Astrocyte (in vitro differentiated cells and primary cell): ENCODE measurements around the gene NPY5R.

Experiments used
- EZH2 ChIP-seq: IDR thresholded peaks from 2 replicates; pipeline ENCODE4 v1.6.1; 2012; ENCODE audit warnings: mild to moderate bottlenecking, low read length, inconsistent platforms; ENCODE audit not compliant: insufficient read depth
- TF ChIP-seq, protein P1 (sequence below): IDR thresholded peaks from 2 replicates; pipeline ENCODE4 v1.5.1; 2011; ENCODE audit warnings: low read depth, mild to moderate bottlenecking, inconsistent platforms, low read length, moderate library complexity; ENCODE audit not compliant: insufficient read depth

DNA sequence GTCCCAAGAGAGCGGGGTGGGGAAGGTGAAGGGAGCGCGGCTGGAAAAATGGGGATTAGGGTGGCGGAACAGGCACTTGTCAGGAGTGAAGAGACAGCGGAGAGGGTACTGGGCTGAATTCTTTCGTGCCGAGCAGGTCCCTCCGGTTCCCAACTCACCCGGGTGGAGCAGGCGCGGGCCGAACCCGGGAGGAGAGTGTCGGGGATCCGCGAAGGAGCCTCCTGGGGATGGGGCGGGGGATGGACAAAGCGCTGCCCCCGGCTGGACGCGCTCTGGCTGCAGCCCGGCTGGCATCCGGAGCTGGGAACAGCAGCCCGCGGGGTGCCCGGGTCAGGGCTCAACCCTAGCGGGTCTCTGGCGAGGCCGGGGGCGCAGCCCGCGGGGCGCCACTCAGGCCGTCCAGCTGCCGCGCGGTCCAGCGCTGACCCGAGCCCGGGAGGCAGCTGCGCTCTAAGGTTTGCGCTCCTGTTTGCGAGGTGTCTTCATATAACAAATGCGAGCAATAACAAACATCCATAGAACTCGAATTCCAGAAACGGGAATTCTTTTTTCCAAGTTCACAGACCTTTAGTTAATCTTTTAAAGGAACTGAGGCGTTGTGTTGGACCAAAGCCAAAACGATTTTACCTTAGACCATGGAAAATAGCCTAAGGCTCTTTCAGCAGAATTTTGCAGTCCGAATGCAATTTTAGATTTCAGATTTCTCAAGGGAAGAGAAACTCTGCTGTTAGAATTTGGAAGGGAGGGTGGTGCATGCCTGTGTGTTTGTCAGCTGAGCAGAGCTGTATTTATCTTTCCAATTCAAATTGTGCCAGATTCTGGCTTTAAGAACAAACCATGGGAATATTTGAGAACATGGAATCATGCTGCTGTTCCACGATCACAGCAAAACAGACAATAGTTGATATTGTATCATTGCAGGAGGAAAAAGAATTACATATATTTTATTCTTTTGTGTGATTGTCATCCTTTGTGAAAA lies 744 bp downstream of the NPY5R start:
- TF ChIP-seq, protein P1, sequence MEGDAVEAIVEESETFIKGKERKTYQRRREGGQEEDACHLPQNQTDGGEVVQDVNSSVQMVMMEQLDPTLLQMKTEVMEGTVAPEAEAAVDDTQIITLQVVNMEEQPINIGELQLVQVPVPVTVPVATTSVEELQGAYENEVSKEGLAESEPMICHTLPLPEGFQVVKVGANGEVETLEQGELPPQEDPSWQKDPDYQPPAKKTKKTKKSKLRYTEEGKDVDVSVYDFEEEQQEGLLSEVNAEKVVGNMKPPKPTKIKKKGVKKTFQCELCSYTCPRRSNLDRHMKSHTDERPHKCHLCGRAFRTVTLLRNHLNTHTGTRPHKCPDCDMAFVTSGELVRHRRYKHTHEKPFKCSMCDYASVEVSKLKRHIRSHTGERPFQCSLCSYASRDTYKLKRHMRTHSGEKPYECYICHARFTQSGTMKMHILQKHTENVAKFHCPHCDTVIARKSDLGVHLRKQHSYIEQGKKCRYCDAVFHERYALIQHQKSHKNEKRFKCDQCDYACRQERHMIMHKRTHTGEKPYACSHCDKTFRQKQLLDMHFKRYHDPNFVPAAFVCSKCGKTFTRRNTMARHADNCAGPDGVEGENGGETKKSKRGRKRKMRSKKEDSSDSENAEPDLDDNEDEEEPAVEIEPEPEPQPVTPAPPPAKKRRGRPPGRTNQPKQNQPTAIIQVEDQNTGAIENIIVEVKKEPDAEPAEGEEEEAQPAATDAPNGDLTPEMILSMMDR = no peak
- peak; percentile 79 for TF ChIP-seq EZH2
